Transverse colon (tissue), 4 donors: ENCODE measurements around the gene TMEM123. TPM values are rescaled to one million over a fixed set of nuclear protein-coding genes. Genes with fewer than 3 reads are reported as not detected.
"Not testable (repeated sequence)": the region's sequence is repeated elsewhere in the genome, so short reads cannot be mapped to it uniquely, and the experiment has no call there.

Experiments
- DNase-seq: peaks from one replicate; pipeline ENCODE4 v3.0.0-alpha.2; 2019
- H3K27ac ChIP-seq, 4 donors: fragments of 200-600 bp; sonication (generic); 2 replicates each; pipeline ENCODE4 v1.5.1; 2016 to 2018; ENCODE audit warnings: inconsistent platforms in 4 of 4
- H3K27me3 ChIP-seq: fragments of 200-600 bp; sonication (generic); 2 replicates; pipeline ENCODE4 v1.5.1; 2017; ENCODE audit warnings: inconsistent platforms
- H3K36me3 ChIP-seq, 4 donors: fragments of 200-600 bp; sonication (generic); 2 replicates each; pipeline ENCODE4 v1.5.1; 2017 to 2019; ENCODE audit warnings: inconsistent platforms in 4 of 4
- H3K4me1 ChIP-seq, 4 donors: fragments of 200-600 bp; sonication (generic); 2 replicates each; pipeline ENCODE4 v1.5.1; 2017 to 2020; ENCODE audit warnings: inconsistent platforms in 4 of 4
- H3K4me3 ChIP-seq, 4 donors: fragments of 200-600 bp; sonication (generic); 1 replicate in 1 of 4; 2 replicates in 3 of 4; pipeline versions ENCODE4 v1.5.1 to v1.6.1; 2017 to 2019; ENCODE audit warnings: inconsistent platforms in 4 of 4
- H3K9me3 ChIP-seq, 2 donors: fragments of 200-600 bp; sonication (generic); 2 replicates each; pipeline ENCODE4 v1.5.1; 2017 to 2019; ENCODE audit warnings: inconsistent platforms in 2 of 2
- CTCF ChIP-seq, 5 experiments: fragments of 200-600 bp in 3 of 5; fragments of 450-650 bp in 2 of 5; sonication (generic) in 3 of 5; IDR thresholded peaks; 1 replicate in 2 of 5; 2 replicates in 3 of 5; pipeline ENCODE4 v1.5.1; 2016 to 2017; ENCODE audit warnings: antibody characterized with exemption in 5 of 5, inconsistent platforms in 3 of 5, mild to moderate bottlenecking in 2 of 5, moderate library complexity in 1 of 5
- EP300 ChIP-seq: sonication (generic); formaldehyde crosslinking; IDR thresholded peaks from one replicate; pipeline ENCODE4 v1.6.1; 2017; ENCODE audit warnings: antibody characterized with exemption, low read depth
- POLR2A ChIP-seq: fragments of 450-650 bp; IDR thresholded peaks from one replicate; pipeline ENCODE4 v1.6.1; 2016; ENCODE audit warnings: antibody characterized with exemption, mild to moderate bottlenecking, moderate library complexity
- POLR2AphosphoS5 ChIP-seq, 3 donors: sonication (generic); formaldehyde crosslinking; IDR thresholded peaks; one replicate each; pipeline ENCODE4 v1.6.1; 2016; ENCODE audit warnings: antibody characterized with exemption in 3 of 3
- WGBS, 2 donors: methylation state at CpG; one replicate each; pipeline ENCODE4 v1.1.5; 2018; ENCODE audit warnings: low coverage in 1 of 2; 5-methylcytosine and 5-hydroxymethylcytosine counted together
- in situ Hi-C, 4 donors: fragments of 200-750 bp; cut with MboI; loops; one replicate each; pipeline versions ENCODE4 v1.15.0 to v1.15.1; 2017; ENCODE audit warnings: low sequenced_read_pairs in 3 of 4, low pct_ligation_motif_present in 1 of 4, low pct_unique_long_range_greater_than_20kb in 1 of 4
- intact Hi-C: fragments of 100-400 bp; cut with DNase I; formaldehyde crosslinking; loops from one replicate; pipeline ENCODE4 v1.15.1; 2023; ENCODE audit warnings: low total_unique reads
- total RNA-seq, 4 donors: library from RNA; depleted of rRNA; stranded (reverse); fragments of >200 nt; gene quantifications; one replicate each; pipeline ENCODE4 v1.1.0, GENCODE V29; 2016

The TMEM123 gene
- total RNA-seq, 4 donors from 2014 or later, result 55.4 to 137 (median 104) TPM

- DNase-seq, result no peak
- Histone ChIP-seq H3K36me3 (peaks cover 0 to 5% (median 0%) of the 10 kb centered on the region in 4 donors), H3K27me3 (no peaks in the 10 kb centered on the region), H3K9me3 (peaks cover 0 to 2% of the 10 kb centered on the region in 2 donors), H3K4me1 (peaks cover 3 to 22% (median 11%) of the 10 kb centered on the region in 4 donors), H3K4me3 (no peak overlapping the region), H3K27ac (no peak overlapping the region)
- in situ Hi-C loops, result no loop called here
- intact Hi-C loops, result loop anchor here (1.0 kb wide), 1 partner anchor 32 kb away; no protein-coding TSS in a partner anchor
- no peak for TF ChIP-seq POLR2A
- no peak for TF ChIP-seq CTCF (IDR thresholded peaks at IDR 0.05)
- TF ChIP-seq POLR2AphosphoS5 (IDR thresholded peaks at IDR 0.05), result no peak
- TF ChIP-seq EP300, result no peak
- WGBS, 2 donors, result 83 to 85% methylated on average over 3 of the region's 3 CpGs
Observed at GRCh38 chr11:102435688-102436087, 16.9 kb downstream of the TMEM123 start.

GRCh38 chr11:102433571-102433970 is 19.0 kb downstream of the TMEM123 start:
- in situ Hi-C loops, intact Hi-C loops, H3K4me3 ChIP-seq, H3K27ac ChIP-seq, H3K36me3 ChIP-seq, DNase-seq, H3K27me3 ChIP-seq, H3K9me3 ChIP-seq: not testable (repeated sequence)
- WGBS, 2 donors, result 83 to 98% methylated on average over 1 to 3 of the region's 3 CpGs
- H3K4me1 ChIP-seq, result peaks cover 14 to 35% (median 21%) of the 10 kb centered on the region in 4 donors

GRCh38 chr11:102432560-102432959 is 20.0 kb downstream of the TMEM123 start:
- H3K36me3 ChIP-seq, in situ Hi-C loops, H3K27me3 ChIP-seq, H3K27ac ChIP-seq, intact Hi-C loops, H3K4me3 ChIP-seq, H3K9me3 ChIP-seq, DNase-seq: not testable (repeated sequence)
- H3K4me1 ChIP-seq, result peaks cover 14 to 34% (median 18%) of the 10 kb centered on the region in 4 donors
- WGBS, 2 donors, result 92 to 100% methylated on average over 2 of the region's 2 CpGs

GRCh38 chr11:102431404-102431803 is 21.2 kb downstream of the TMEM123 start:
- intact Hi-C loops (no loop called here), in situ Hi-C loops (no loop called here)
- 95 to 100% methylated on average over 2 of the region's 2 CpGs for WGBS, 2 donors
- Histone ChIP-seq H3K4me3 (no peak overlapping the region), H3K27me3 (no peaks in the 10 kb centered on the region), H3K36me3 (peaks cover 0 to 5% (median 0%) of the 10 kb centered on the region in 4 donors), H3K9me3 (peaks cover 0 to 2% of the 10 kb centered on the region in 2 donors), H3K27ac (no peak overlapping the region), H3K4me1 (peaks cover 14 to 33% (median 16%) of the 10 kb centered on the region in 4 donors)
- DNase-seq, result no peak
- TF ChIP-seq POLR2A (no peak), CTCF (IDR thresholded peaks at IDR 0.05) (no peak), POLR2AphosphoS5 (IDR thresholded peaks at IDR 0.05) (no peak), EP300 (no peak)

GRCh38 chr11:102430158-102430836 is 22.3 kb downstream of the TMEM123 start:
- DNase-seq, result no peak
- in situ Hi-C loops, result no loop called here
- peak overlapping the region in 2 of 4 donors; percentile 1 to 41 for H3K27ac ChIP-seq
- peaks cover 14 to 42% (median 18%) of the 10 kb centered on the region in 4 donors for H3K4me1 ChIP-seq
- no peak for TF ChIP-seq CTCF (IDR thresholded peaks at IDR 0.05)
- no peak for TF ChIP-seq EP300
- no peak for TF ChIP-seq POLR2AphosphoS5 (IDR thresholded peaks at IDR 0.05)
- no peak for TF ChIP-seq POLR2A
- no peaks in the 10 kb centered on the region for H3K27me3 ChIP-seq
- WGBS, 2 donors, result 47 to 92% methylated on average over 2 to 3 of the region's 3 CpGs
- H3K36me3 ChIP-seq, result peaks cover 0 to 5% (median 0%) of the 10 kb centered on the region in 4 donors
- no peak overlapping the region for H3K4me3 ChIP-seq
- intact Hi-C loops, result no loop called here
- H3K9me3 ChIP-seq, result peaks cover 0 to 2% of the 10 kb centered on the region in 2 donors
